Fibroblast of the aortic adventitia (primary cell): Measurements from ENCODE around the gene WDR86. TPM values are rescaled to one million over a fixed set of nuclear protein-coding genes. Genes with fewer than 3 reads are reported as not detected.

Source experiments
- DNase-seq: peaks from one replicate; pipeline ENCODE4 v3.0.0-alpha.2; 2010; ENCODE audit warnings: low read depth
- H3K4me3 ChIP-seq: 2 replicates; pipeline ENCODE4 v1.5.1; 2011; ENCODE audit warnings: low read depth, mild to moderate bottlenecking, control low read depth, low read length, moderate library complexity
- total RNA-seq: library from RNA; depleted of rRNA; stranded (reverse); fragments of >200 nt; gene quantifications from 2 replicates; pipeline ENCODE4 v1.2.3, GENCODE V29; 2012; ENCODE audit warnings: low replicate concordance
- TF ChIP-seq, protein P1 (sequence below): IDR thresholded peaks from 2 replicates; pipeline ENCODE4 v1.5.1; 2011; ENCODE audit warnings: mild to moderate bottlenecking, low read length, control low read depth, inconsistent platforms; ENCODE audit not compliant: insufficient read depth

WDR86 gene
- total RNA-seq, 1 donor = 0.45 TPM

DNA sequence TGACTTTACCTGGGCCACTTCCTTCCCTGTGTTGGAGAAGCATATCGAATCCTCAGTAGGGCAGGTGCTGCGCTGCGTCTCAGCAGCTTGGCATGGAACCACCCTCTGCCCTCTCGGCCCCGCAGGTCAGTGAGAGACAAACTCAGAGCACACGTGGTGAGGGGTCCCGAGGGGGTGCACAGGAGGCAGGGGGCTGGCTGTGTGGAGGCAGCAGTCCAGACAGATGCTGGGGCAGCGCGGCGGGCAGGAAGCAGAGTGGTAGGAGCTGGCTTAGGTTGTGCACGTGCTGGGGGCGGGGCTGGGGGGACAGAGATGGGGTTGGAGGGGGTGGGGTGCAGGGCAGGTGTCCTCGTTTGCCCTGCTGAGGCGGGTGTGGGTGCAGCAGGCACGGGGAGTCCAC lies 35.1 kb downstream of the WDR86 start:
- TF ChIP-seq, protein P1, sequence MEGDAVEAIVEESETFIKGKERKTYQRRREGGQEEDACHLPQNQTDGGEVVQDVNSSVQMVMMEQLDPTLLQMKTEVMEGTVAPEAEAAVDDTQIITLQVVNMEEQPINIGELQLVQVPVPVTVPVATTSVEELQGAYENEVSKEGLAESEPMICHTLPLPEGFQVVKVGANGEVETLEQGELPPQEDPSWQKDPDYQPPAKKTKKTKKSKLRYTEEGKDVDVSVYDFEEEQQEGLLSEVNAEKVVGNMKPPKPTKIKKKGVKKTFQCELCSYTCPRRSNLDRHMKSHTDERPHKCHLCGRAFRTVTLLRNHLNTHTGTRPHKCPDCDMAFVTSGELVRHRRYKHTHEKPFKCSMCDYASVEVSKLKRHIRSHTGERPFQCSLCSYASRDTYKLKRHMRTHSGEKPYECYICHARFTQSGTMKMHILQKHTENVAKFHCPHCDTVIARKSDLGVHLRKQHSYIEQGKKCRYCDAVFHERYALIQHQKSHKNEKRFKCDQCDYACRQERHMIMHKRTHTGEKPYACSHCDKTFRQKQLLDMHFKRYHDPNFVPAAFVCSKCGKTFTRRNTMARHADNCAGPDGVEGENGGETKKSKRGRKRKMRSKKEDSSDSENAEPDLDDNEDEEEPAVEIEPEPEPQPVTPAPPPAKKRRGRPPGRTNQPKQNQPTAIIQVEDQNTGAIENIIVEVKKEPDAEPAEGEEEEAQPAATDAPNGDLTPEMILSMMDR = no peak
- H3K4me3 ChIP-seq = no peak overlapping the region
- DNase-seq = no peak

DNA sequence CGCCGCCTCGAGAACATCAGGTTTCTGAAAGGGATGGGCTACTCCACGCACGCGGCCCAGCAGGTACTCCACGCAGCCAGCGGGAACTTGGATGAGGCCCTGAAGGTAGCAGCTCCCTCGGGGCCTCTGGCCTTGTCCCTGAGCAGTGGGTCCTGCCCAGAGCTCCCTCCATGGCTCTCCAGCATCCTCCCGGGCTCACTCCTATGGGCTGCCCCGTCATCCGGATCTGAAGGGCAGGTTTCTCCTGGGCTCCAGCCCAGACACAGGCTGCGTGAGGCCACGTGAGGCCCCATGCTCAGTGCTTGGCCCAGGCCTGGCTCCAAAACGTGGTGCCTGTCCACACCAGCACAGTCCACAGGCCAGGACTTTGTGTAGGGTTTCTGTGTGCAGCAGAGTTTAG lies 35.7 kb downstream of the WDR86 start:
- TF ChIP-seq, protein P1 = no peak
- no peak overlapping the region for H3K4me3 ChIP-seq
- DNase-seq = no peak

DNA sequence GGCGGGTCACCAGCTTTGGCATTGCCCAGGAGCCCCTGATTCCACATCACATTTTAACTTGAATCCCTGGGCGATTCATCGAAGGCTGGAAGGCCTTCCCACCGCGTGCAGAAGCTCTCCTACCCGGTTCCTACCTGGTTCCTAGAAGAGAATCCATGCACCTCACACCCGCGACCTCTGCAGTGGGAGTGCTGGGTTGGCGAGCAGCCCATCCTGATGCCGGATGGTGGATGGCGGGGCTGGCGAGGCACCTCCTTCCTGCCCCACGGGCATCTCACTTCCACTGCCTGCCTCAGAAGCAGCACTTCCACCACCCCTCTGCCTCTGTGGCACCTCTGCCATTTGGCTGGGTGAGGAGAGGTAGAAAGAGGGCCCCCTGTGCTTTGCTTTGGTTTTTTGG lies 36.2 kb downstream of the WDR86 start:
- no peak for DNase-seq
- TF ChIP-seq, protein P1 = no peak
- H3K4me3 ChIP-seq = no peak overlapping the region

DNA sequence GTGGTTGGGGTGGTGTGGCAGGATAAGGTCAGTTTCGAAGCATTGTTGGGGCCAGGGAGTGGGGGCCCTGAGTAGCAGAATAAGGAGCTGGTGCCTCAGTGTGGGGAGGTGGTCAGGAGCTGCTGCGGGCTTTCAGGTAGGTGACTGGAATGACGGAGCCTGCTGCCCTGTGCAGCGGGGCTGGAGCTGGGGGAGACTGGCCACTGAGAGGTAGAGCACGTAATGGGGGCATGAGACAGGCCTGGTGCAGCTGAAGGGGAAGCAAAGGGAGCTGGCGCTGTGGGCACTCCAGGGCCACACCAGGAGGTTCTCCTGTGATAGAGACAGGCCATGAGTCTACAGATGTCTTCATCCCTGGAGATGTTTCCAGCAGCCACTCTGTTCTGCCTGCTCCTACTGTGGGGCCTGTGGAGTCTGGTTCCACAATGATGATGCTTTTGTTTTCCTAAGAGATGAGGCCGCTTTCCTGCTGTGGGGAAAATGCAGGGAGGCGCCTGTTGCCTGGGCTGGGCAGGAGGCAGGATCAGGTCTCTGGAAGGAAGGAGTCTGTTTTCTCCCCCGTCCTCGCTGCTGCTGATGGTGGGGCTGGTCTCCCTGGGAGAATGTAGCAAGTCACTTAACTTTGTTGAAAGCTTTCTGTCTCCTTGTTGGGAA lies 37.1 kb downstream of the WDR86 start:
- no peak for DNase-seq
- TF ChIP-seq, protein P1 = no peak
- no peak overlapping the region for H3K4me3 ChIP-seq

DNA sequence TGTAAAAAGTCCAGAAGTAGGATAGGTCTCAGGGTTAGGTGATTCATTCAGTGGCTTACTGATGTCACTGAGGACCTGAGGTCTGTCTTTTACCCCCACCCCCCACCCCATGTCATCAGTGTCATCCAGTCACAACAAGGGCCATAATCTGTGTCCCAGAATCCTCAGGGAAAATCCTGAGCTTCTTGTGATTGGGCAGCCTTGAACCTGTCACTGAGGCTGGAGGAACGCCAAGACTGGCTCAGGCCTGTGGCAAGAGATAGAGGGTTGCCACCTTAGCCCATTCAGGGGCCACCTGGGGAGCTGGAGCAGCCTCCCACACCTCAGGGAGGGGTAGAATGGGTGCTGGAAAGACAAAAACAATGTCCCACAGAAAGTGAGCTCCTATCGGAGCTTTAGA lies 38.6 kb downstream of the WDR86 start:
- no peak for DNase-seq
- TF ChIP-seq, protein P1 = no peak
- H3K4me3 ChIP-seq = no peak overlapping the region

DNA sequence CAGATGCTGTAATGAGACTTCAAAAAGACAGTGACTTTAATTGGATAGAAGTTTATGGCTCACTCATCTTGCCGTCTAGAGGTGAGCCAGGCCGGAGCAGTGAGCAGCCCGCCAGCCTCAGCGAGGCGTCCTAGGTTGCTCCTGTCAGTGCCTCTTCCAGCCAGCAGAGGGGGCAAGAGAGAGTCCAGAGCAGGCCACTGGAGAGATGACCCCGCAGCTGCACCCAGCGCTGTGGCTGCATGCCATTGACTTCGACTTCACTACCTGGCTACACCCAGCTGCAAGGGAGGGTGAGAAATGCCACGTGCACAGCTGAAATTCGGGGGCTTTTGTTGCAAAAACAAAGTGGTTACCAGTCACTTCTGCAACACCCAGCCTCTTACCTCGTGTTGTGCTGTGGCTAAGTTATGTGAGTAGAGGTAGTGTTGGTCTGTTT lies 41.7 kb downstream of the WDR86 start:
- H3K4me3 ChIP-seq = no peak overlapping the region
- DNase-seq = peak; percentile 78
- TF ChIP-seq, protein P1 = peak; percentile 97

DNA sequence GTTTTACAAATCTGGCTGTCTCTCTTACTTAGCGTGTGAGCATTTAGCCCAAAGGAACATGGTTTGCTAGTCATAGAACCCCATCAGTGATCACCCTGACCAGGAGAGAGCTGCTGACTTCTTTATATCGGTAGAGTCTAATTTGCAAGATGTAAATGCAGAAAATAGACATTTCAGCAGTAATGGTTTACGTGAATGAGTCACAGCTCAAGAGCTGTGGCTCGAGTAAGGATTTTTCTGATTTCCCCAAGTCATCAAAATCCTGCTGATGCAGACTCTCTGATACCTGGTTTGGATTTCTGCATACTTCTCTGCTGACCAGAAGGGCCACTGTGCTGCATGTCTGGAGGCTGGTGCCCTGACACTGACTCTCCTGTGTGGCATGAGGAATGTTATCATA lies 42.6 kb downstream of the WDR86 start:
- no peak for DNase-seq
- TF ChIP-seq, protein P1 = no peak
- H3K4me3 ChIP-seq = no peak overlapping the region
